SH-SY5Y (cell line): ENCODE data around the gene ANKFY1.

ENCODE experiments used
- GATA2 ChIP-seq: IDR thresholded peaks from 2 replicates; pipeline ENCODE4 v1.6.1; 2011; ENCODE audit warnings: mild to moderate bottlenecking, low read depth, low read length
- GATA3 ChIP-seq: IDR thresholded peaks from 2 replicates; pipeline ENCODE4 v1.6.1; 2011; ENCODE audit warnings: low read depth, mild to moderate bottlenecking, low read length, moderate library complexity

DNA sequence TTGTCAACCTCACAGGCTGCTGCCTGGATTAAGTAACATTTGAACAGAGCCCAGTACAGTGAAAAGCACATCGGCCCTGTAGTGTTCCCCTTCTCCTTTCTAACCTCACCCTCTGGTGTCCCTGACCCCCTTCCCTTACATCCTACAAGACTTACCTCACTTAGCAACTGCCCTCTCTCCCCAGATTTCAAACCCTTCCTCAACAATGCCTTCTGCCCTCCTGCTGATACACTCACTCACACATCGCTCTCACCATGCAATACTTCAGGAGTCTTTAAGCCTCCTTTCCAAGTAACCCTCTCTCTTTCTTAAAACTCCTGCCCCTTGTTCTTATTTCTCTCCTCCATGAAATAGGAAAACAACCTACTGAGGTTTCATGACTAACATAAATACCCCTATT is 138.8 kb downstream of the ANKFY1 start:
- no peak for TF ChIP-seq GATA3
- TF ChIP-seq GATA2 = no peak
